NCI-H748 treated with DMSO at 0.1 percent for 48 hours (cell line): Measurements from ENCODE around the gene IRF8.
"Not testable (repeated sequence)": the region's sequence is repeated elsewhere in the genome, so short reads cannot be mapped to it uniquely, and the experiment has no call there.

Experiments
- DNase-seq: peaks from one replicate; lab custom pipeline; 2025; lab: John Stamatoyannopoulos, UW

IRF8 gene

GRCh38 chr16:85898521-85899442 lies at the start of gene IRF8:
IRF8 (plus strand) TSS chr16:85899162; CDS start chr16:85903016, 3,854 bp downstream.
- no peak for DNase-seq

- DNase-seq, result no peak
Observed at GRCh38 chr16:85849388-85849787, 49.6 kb upstream of the IRF8 start.

- DNase-seq, result no peak
Observed at GRCh38 chr16:85850344-85850880, 48.5 kb upstream of the IRF8 start.

- DNase-seq, result no peak
Observed at GRCh38 chr16:85851034-85851785, 47.8 kb upstream of the IRF8 start.

GRCh38 chr16:85853547-85854545 lies 45.1 kb upstream of the IRF8 start:
- no peak for DNase-seq

GRCh38 chr16:85854935-85855334 lies 44.0 kb upstream of the IRF8 start:
- DNase-seq, result no peak

GRCh38 chr16:85856079-85856478 lies 42.9 kb upstream of the IRF8 start:
- no peak for DNase-seq

GRCh38 chr16:85856585-85856984 lies 42.4 kb upstream of the IRF8 start:
- no peak for DNase-seq

GRCh38 chr16:85857406-85857805 lies 41.6 kb upstream of the IRF8 start:
- no peak for DNase-seq

GRCh38 chr16:85858571-85858970 lies 40.4 kb upstream of the IRF8 start:
- not testable (repeated sequence) for DNase-seq

GRCh38 chr16:85858984-85859817 lies 39.8 kb upstream of the IRF8 start:
- DNase-seq, result no peak

- DNase-seq, result no peak
Observed at GRCh38 chr16:85859818-85860125, 39.2 kb upstream of the IRF8 start.

GRCh38 chr16:85860413-85861094 lies 38.4 kb upstream of the IRF8 start:
- no peak for DNase-seq

- DNase-seq, result no peak
Observed at GRCh38 chr16:85861095-85861825, 37.7 kb upstream of the IRF8 start.

- no peak for DNase-seq
Observed at GRCh38 chr16:85862476-85863383, 36.2 kb upstream of the IRF8 start.

GRCh38 chr16:85863384-85863774 lies 35.6 kb upstream of the IRF8 start:
- no peak for DNase-seq

GRCh38 chr16:85864965-85865364 lies 34.0 kb upstream of the IRF8 start:
- no peak for DNase-seq

GRCh38 chr16:85867189-85867588 lies 31.8 kb upstream of the IRF8 start:
- DNase-seq, result no peak
